H1 (cell line): Measurements from ENCODE around the gene FGGY. TPM values are rescaled to one million over a fixed set of nuclear protein-coding genes. Genes with fewer than 3 reads are reported as not detected.

ENCODE experiments used
- CTCF ChIA-PET: fragments of 300-600 bp; sonication (Branson Sonifier 250); formaldehyde crosslinking; loops from one replicate; lab custom pipeline; 2021; ENCODE audit not compliant: partially characterized antibody; lab: Charles Lee
- POLR2A ChIA-PET: fragments of 300-600 bp; sonication (Branson Sonifier 250); formaldehyde crosslinking; loops from one replicate; lab custom pipeline; 2021; ENCODE audit warnings: inconsistent platforms; ENCODE audit not compliant: partially characterized antibody; lab: Charles Lee
- DNase-seq, 2 experiments: peaks; one replicate each; pipeline versions ENCODE4 v3.0.0 to v3.0.0-alpha.2; 2010 to 2022; ENCODE audit warnings: low spot score in 2 of 2, low read depth in 1 of 2, mixed read lengths in 1 of 2
- FAIRE-seq: peaks from 2 replicates; lab custom pipeline; 2011; peaks lifted over from hg19 to GRCh38; lab: Jason Lieb, UNC
- H2AFZ ChIP-seq: 2 replicates; pipeline ENCODE4 v1.8.1; 2012; ENCODE audit warnings: low read length, inconsistent platforms
- H2AK5ac ChIP-seq: 2 replicates; pipeline ENCODE4 v1.6.1; 2013; ENCODE audit warnings: low read depth, low read length
- H2BK120ac ChIP-seq: replicated peaks from 2 replicates; pipeline ENCODE3; 2013; ENCODE audit warnings: low read depth, low read length, inconsistent platforms
- H2BK12ac ChIP-seq: 2 replicates; pipeline ENCODE4 v1.6.1; 2013; ENCODE audit warnings: low read depth, low read length
- H2BK15ac ChIP-seq: 2 replicates; pipeline ENCODE4 v1.6.1; 2013; ENCODE audit warnings: low read length
- H2BK20ac ChIP-seq: 2 replicates; pipeline ENCODE4 v1.6.1; 2013; ENCODE audit warnings: low read length
- H2BK5ac ChIP-seq: 2 replicates; pipeline ENCODE4 v1.6.1; 2013; ENCODE audit warnings: low read depth, low read length
- H3K14ac ChIP-seq: 2 replicates; pipeline ENCODE4 v1.6.1; 2013; ENCODE audit warnings: inconsistent platforms; ENCODE audit not compliant: insufficient read length
- H3K18ac ChIP-seq: 2 replicates; pipeline ENCODE4 v1.6.1; 2013; ENCODE audit warnings: low read length; ENCODE audit errors: extremely low read depth
- H3K23ac ChIP-seq: 2 replicates; pipeline ENCODE4 v1.6.1; 2013; ENCODE audit warnings: inconsistent platforms; ENCODE audit not compliant: insufficient read length
- H3K23me2 ChIP-seq: 2 replicates; pipeline ENCODE4 v1.6.1; 2013; ENCODE audit warnings: low read depth, low read length
- H3K27ac ChIP-seq: 2 replicates; pipeline ENCODE4 v1.6.1; 2011; ENCODE audit warnings: low read depth, low read length, inconsistent platforms
- H3K27me3 ChIP-seq, 4 experiments: replicated peaks in 1 of 4; 1 replicate in 1 of 4; 2 replicates in 3 of 4; pipeline versions ENCODE4 v1.6.1 to v1.8.1; 2011 to 2013; ENCODE audit warnings: low read length in 3 of 4, mild to moderate bottlenecking in 3 of 4, inconsistent platforms in 2 of 4, mixed read lengths in 2 of 4, moderate library complexity in 1 of 4; ENCODE audit not compliant: control insufficient read depth in 3 of 4, insufficient read depth in 3 of 4; ENCODE audit errors: extremely low read depth in 1 of 4
- H3K36me3 ChIP-seq, 4 experiments: 2 replicates each; pipeline versions ENCODE4 v1.6.1 to v1.8.1; 2011 to 2013; ENCODE audit warnings: mild to moderate bottlenecking in 4 of 4, low read length in 3 of 4, moderate library complexity in 2 of 4, control low read depth in 1 of 4, inconsistent platforms in 1 of 4; ENCODE audit not compliant: insufficient read depth in 4 of 4, control insufficient read depth in 2 of 4
- H3K4ac ChIP-seq: replicated peaks from 2 replicates; pipeline ENCODE3; 2013; ENCODE audit warnings: low read length, low read depth, mixed read lengths, inconsistent platforms; ENCODE audit not compliant: insufficient read length
- H3K4me1 ChIP-seq, 4 experiments: replicated peaks in 1 of 4; 1 replicate in 1 of 4; 2 replicates in 3 of 4; pipeline versions ENCODE4 v1.6.1 to v1.8.1; 2011 to 2013; ENCODE audit warnings: low read length in 3 of 4, inconsistent platforms in 2 of 4, mixed read lengths in 1 of 4; ENCODE audit not compliant: insufficient read depth in 4 of 4, control insufficient read depth in 3 of 4
- H3K4me2 ChIP-seq, 2 experiments: 2 replicates each; pipeline versions ENCODE4 v1.6.1 to v1.8.1; 2011 to 2013; ENCODE audit warnings: low read depth in 2 of 2, low read length in 2 of 2, control low read depth in 1 of 2, inconsistent platforms in 1 of 2, mild to moderate bottlenecking in 1 of 2; ENCODE audit not compliant: insufficient read depth in 1 of 2
- H3K4me3 ChIP-seq, 4 experiments: fragments of 200-600, 300-600 bp in 1 of 4; sonication (generic), shearing (Covaris generic), sonication (Bioruptor Twin) in 1 of 4; 2 replicates each; pipeline versions ENCODE4 v1.5.1 to v1.8.1; 2011 to 2016; ENCODE audit warnings: low read length in 4 of 4, low read depth in 3 of 4, control low read depth in 2 of 4, inconsistent platforms in 2 of 4, mild to moderate bottlenecking in 2 of 4, mixed read lengths in 1 of 4, moderate library complexity in 1 of 4; ENCODE audit not compliant: insufficient read depth in 2 of 4; ENCODE audit errors: extremely low read depth in 1 of 4
- H3K56ac ChIP-seq: replicated peaks from 2 replicates; pipeline ENCODE3; 2013; ENCODE audit warnings: low read depth, mild to moderate bottlenecking, mixed read lengths, low read length, inconsistent platforms; ENCODE audit not compliant: insufficient read length
- H3K79me1 ChIP-seq: 2 replicates; pipeline ENCODE4 v1.6.1; 2013; ENCODE audit warnings: low read depth, low read length, control low read depth
- H3K79me2 ChIP-seq, 2 experiments: 2 replicates each; pipeline versions ENCODE4 v1.6.1 to v1.8.1; 2012 to 2013; ENCODE audit warnings: low read length in 2 of 2, mild to moderate bottlenecking in 2 of 2, inconsistent platforms in 1 of 2; ENCODE audit not compliant: insufficient read depth in 2 of 2, control insufficient read depth in 1 of 2
- H3K9ac ChIP-seq, 4 experiments: replicated peaks in 1 of 4; 1 replicate in 1 of 4; 2 replicates in 3 of 4; pipeline versions ENCODE4 v1.6.1 to v1.8.1; 2011 to 2013; ENCODE audit warnings: low read depth in 3 of 4, low read length in 3 of 4, control low read depth in 2 of 4, mild to moderate bottlenecking in 2 of 4, moderate library complexity in 2 of 4, inconsistent platforms in 1 of 4; ENCODE audit errors: extremely low read depth in 1 of 4
- H3K9me3 ChIP-seq, 2 experiments: 2 replicates each; pipeline versions ENCODE4 v1.6.1 to v1.8.1; 2012 to 2013; ENCODE audit warnings: mild to moderate bottlenecking in 2 of 2, moderate library complexity in 2 of 2, control low read depth in 1 of 2, inconsistent platforms in 1 of 2, low read depth in 1 of 2, low read length in 1 of 2, mixed read lengths in 1 of 2; ENCODE audit not compliant: insufficient read depth in 2 of 2
- H4K20me1 ChIP-seq, 2 experiments: replicated peaks in 1 of 2; 2 replicates each; pipeline versions ENCODE3 to v1.8.1; 2011 to 2013; ENCODE audit warnings: inconsistent platforms in 2 of 2, low read length in 2 of 2, mild to moderate bottlenecking in 1 of 2; ENCODE audit not compliant: insufficient read depth in 2 of 2, control insufficient read depth in 1 of 2
- H4K5ac ChIP-seq: 2 replicates; pipeline ENCODE4 v1.6.1; 2013; ENCODE audit warnings: low read length, low read depth, mixed read lengths, inconsistent platforms; ENCODE audit not compliant: insufficient read length
- H4K8ac ChIP-seq: 2 replicates; pipeline ENCODE4 v1.8.0; 2013; ENCODE audit warnings: mild to moderate bottlenecking, moderate library complexity, low read length, inconsistent platforms; ENCODE audit not compliant: insufficient read depth; ENCODE audit errors: extremely low read depth
- H4K91ac ChIP-seq: replicated peaks from 2 replicates; pipeline ENCODE3; 2013; ENCODE audit warnings: low read length, mixed read lengths, inconsistent platforms; ENCODE audit not compliant: insufficient read length
- FOSL1 ChIP-seq: IDR thresholded peaks from 2 replicates; pipeline ENCODE4 v1.6.1; 2011; ENCODE audit warnings: mild to moderate bottlenecking, low read depth, low read length, moderate library complexity; ENCODE audit not compliant: insufficient read depth
- GTF2F1 ChIP-seq: IDR thresholded peaks from 2 replicates; pipeline ENCODE4 v1.6.1; 2012; ENCODE audit warnings: low read depth, low read length, improper control_type of control experiment, borderline replicate concordance
- WGBS, 2 experiments: shearing (Covaris generic) in 1 of 2; methylation state at CpG; one replicate each; pipeline versions ENCODE4 v1.1.6 to v1.1.7; 2013 to 2015; ENCODE audit warnings: low lambda C conversion rate in 2 of 2, mixed read lengths in 2 of 2, inconsistent platforms in 1 of 2, low coverage in 1 of 2, missing lambda C conversion rate in 1 of 2; ENCODE audit not compliant: insufficient replicate concordance in 2 of 2, insufficient coverage in 1 of 2, insufficient read length in 1 of 2; ENCODE audit errors: extremely low coverage in 1 of 2, missing lambda C conversion rate in 1 of 2; 5-methylcytosine and 5-hydroxymethylcytosine counted together
- polyA plus RNA-seq, 7 experiments: library from polyadenylated mRNA; depleted of rRNA in 3 of 7; stranded (reverse) in 5 of 7; unstranded in 2 of 7; fragments of >200 nt in 5 of 7; fragments of 200-250 nt in 2 of 7; gene quantifications; 1 replicate in 5 of 7; 2 replicates in 1 of 7; 4 replicates in 1 of 7; pipeline versions ENCODE4 v1.2.1 to v1.2.3, GENCODE V29; 2011 to 2013; ENCODE audit warnings: missing spikeins in 2 of 7, mixed read lengths in 2 of 7
- total RNA-seq: library from RNA; stranded (reverse); fragmentation: NEBNext Ultra II Directional; extraction: Animal tissue kit (Norgen Biotek cat#: 25700); gene quantifications from 2 replicates; pipeline ENCODE4 v1.2.1, GENCODE V29; 2021

Gene FGGY
- total and polyA plus RNA-seq, 2 of the 8 experiments (the other 6 are each of a cell fraction or from before 2014, with no cell fraction given) = 10.3 to 12.5 TPM

DNA sequence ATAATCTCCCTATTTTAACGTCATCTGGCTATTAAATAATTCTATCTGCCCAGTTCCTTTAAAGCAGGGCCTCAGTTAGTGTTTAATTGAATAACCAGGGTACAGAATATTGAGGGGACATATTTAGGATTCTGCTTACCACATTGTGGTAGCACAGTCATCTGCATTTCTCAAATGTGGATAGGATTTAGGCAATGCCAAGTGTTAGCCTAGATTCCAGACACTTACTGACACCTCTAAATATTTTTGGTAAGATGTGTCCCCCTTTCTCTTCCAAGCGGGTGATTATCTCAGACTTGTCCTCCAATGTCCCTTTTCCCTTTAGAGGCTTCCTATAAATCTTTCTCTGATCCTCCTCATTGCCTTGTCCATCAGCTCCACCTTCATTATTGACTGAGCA is 357.1 kb downstream of the FGGY start:
- FAIRE-seq (no peak), DNase-seq (no peak)
- TF ChIP-seq FOSL1 (no peak), GTF2F1 (no peak)
- Histone ChIP-seq H4K8ac (no peak overlapping the region), H4K20me1 (no peaks in the 10 kb centered on the region), H2BK15ac (peak overlapping the region; percentile 88; the same call in 1 of the 2 replicates), H4K5ac (no peak overlapping the region), H3K4ac (no peak overlapping the region), H3K9me3 (no peaks in the 10 kb centered on the region), H3K23ac (no peak overlapping the region), H3K23me2 (no peaks in the 10 kb centered on the region), H4K91ac (no peak overlapping the region), H3K27me3 (no peaks in the 10 kb centered on the region), H3K4me2 (no peak overlapping the region), H2BK120ac (no peak overlapping the region), H3K36me3 (no peaks in the 10 kb centered on the region), H3K18ac (peak overlapping the region; percentile 71; the same call in 1 of the 2 replicates), H3K9ac (no peak overlapping the region), H3K56ac (no peak overlapping the region), H2AFZ (no peak overlapping the region), H2BK12ac (peak overlapping the region; percentile 71; the same call in 1 of the 2 replicates), H2BK20ac (peak overlapping the region; percentile 95; the same call in 1 of the 2 replicates), H3K4me1 (no peaks in the 10 kb centered on the region), H3K79me2 (no peaks in the 10 kb centered on the region), H2BK5ac (0 out of 2 replicates have a peak overlapping the region, but pooled peaks have one; percentile 60), H3K79me1 (no peaks in the 10 kb centered on the region), H3K14ac (no peak overlapping the region), H3K4me3 (peak overlapping the region in 1 of 4 experiments; percentile 11; a peak in 1 of 8 replicates), H2AK5ac (no peak overlapping the region), H3K27ac (no peak overlapping the region)
- CTCF ChIA-PET = interaction anchor here (1.2 kb wide), 1 partner anchor 13 kb away, joined by 3 read pairs; no protein-coding TSS in a partner anchor
- POLR2A ChIA-PET = no interaction called here
- WGBS, 2 experiments = 88% methylated on average over 2 of the region's 2 CpGs; no CpG with 5 or more reads in 1 of the 2 experiments
